ENCODE results near the gene TSHZ1. TPM values are rescaled to one million over a fixed set of nuclear protein-coding genes. Genes with fewer than 3 reads are reported as not detected.

TSHZ1 gene
- total RNA-seq, 1 experiment from 2014 or later, result 9.7 TPM

- H3K4me1 Mint-ChIP-seq (ENCODE audit: insufficient read depth, unreplicated experiment), result no peaks in the 10 kb centered on the region
- no peaks in the 10 kb centered on the region for H3K9me3 Mint-ChIP-seq (ENCODE audit: unreplicated experiment)
- ChIA-PET CTCF (no interaction called here), POLR2A (no interaction called here)
- intact Hi-C loops (cut with micrococcal nuclease), result no loop called here
- BruUV-seq (replicated peaks), result no TSS peak
- H3K27me3 Mint-ChIP-seq (ENCODE audit: insufficient read depth, unreplicated experiment), result peaks cover 10% of the 10 kb centered on the region
- no peaks in the 10 kb centered on the region for H3K36me3 Mint-ChIP-seq (ENCODE audit: insufficient read depth, unreplicated experiment)
- H3K4me3 Mint-ChIP-seq (ENCODE audit: unreplicated experiment), result no peak overlapping the region
- TF ChIP-seq CTCF (IDR thresholded peaks at IDR 0.05; ENCODE audit: unreplicated experiment), result no peak
- DNase-seq (ENCODE audit: unreplicated experiment), result no peak
- no peak overlapping the region for H3K27ac Mint-ChIP-seq (ENCODE audit: low read depth, unreplicated experiment)
Measured at GRCh38 chr18:75173738-75174137, 36.9 kb upstream of the TSHZ1 start.

- no peaks in the 10 kb centered on the region for H3K4me1 Mint-ChIP-seq (ENCODE audit: insufficient read depth, unreplicated experiment)
- H3K36me3 Mint-ChIP-seq (ENCODE audit: insufficient read depth, unreplicated experiment), result no peaks in the 10 kb centered on the region
- BruUV-seq (replicated peaks), result no TSS peak
- H3K4me3 Mint-ChIP-seq (ENCODE audit: unreplicated experiment), result no peak overlapping the region
- ChIA-PET POLR2A (no interaction called here), CTCF (no interaction called here)
- H3K27me3 Mint-ChIP-seq (ENCODE audit: insufficient read depth, unreplicated experiment), result peaks cover 7% of the 10 kb centered on the region
- no peak overlapping the region for H3K27ac Mint-ChIP-seq (ENCODE audit: low read depth, unreplicated experiment)
- no peaks in the 10 kb centered on the region for H3K9me3 Mint-ChIP-seq (ENCODE audit: unreplicated experiment)
- TF ChIP-seq CTCF (IDR thresholded peaks at IDR 0.05; ENCODE audit: unreplicated experiment), result no peak
- intact Hi-C loops (cut with micrococcal nuclease), result no loop called here
- DNase-seq (ENCODE audit: unreplicated experiment), result no peak
Measured at GRCh38 chr18:75176849-75177248, 33.7 kb upstream of the TSHZ1 start.

GRCh38 chr18:75178376-75178775 lies 32.2 kb upstream of the TSHZ1 start:
- intact Hi-C loops (cut with micrococcal nuclease), result no loop called here
- POLR2A ChIA-PET, result no interaction called here
- no peak for TF ChIP-seq CTCF (IDR thresholded peaks at IDR 0.05; ENCODE audit: unreplicated experiment)
- CTCF ChIA-PET, result no interaction called here
- Mint-ChIP-seq H3K36me3 (ENCODE audit: insufficient read depth, unreplicated experiment) (no peaks in the 10 kb centered on the region), H3K9me3 (ENCODE audit: unreplicated experiment) (no peaks in the 10 kb centered on the region), H3K4me1 (ENCODE audit: insufficient read depth, unreplicated experiment) (peaks cover 2% of the 10 kb centered on the region), H3K4me3 (ENCODE audit: unreplicated experiment) (no peak overlapping the region), H3K27ac (ENCODE audit: low read depth, unreplicated experiment) (no peak overlapping the region), H3K27me3 (ENCODE audit: insufficient read depth, unreplicated experiment) (no peaks in the 10 kb centered on the region)
- no peak for DNase-seq (ENCODE audit: unreplicated experiment)
- BruUV-seq (replicated peaks), result no TSS peak

GRCh38 chr18:75179819-75180600 lies 30.6 kb upstream of the TSHZ1 start:
- POLR2A ChIA-PET, result no interaction called here
- Mint-ChIP-seq H3K27ac (ENCODE audit: low read depth, unreplicated experiment) (no peak overlapping the region), H3K36me3 (ENCODE audit: insufficient read depth, unreplicated experiment) (no peaks in the 10 kb centered on the region), H3K9me3 (ENCODE audit: unreplicated experiment) (no peaks in the 10 kb centered on the region), H3K4me1 (ENCODE audit: insufficient read depth, unreplicated experiment) (peaks cover 5% of the 10 kb centered on the region), H3K4me3 (ENCODE audit: unreplicated experiment) (no peak overlapping the region), H3K27me3 (ENCODE audit: insufficient read depth, unreplicated experiment) (no peaks in the 10 kb centered on the region)
- no TSS peak for BruUV-seq (replicated peaks)
- DNase-seq (ENCODE audit: unreplicated experiment), result no peak
- intact Hi-C loops (cut with micrococcal nuclease), result no loop called here
- no peak for TF ChIP-seq CTCF (IDR thresholded peaks at IDR 0.05; ENCODE audit: unreplicated experiment)
- CTCF ChIA-PET, result no interaction called here
